GM12878 (cell line): Measurements from ENCODE around the gene TGFBR3. TPM values are rescaled to one million over a fixed set of nuclear protein-coding genes. Genes with fewer than 3 reads are reported as not detected.

Source experiments
- ATAC-seq: fragments of 200-7000 bp; cut with Tn5 transposase; 3 replicates; pipeline ENCODE4 v1.9.1; 2020; ENCODE audit warnings: mild to moderate bottlenecking, moderate library complexity
- BruUV-seq: library from RNA; stranded (reverse); fragments of 400-500 nt; replicated peaks from 2 replicates; lab custom pipeline; 2021; lab: Mats Ljungman, UMichigan
- CTCF ChIA-PET: fragments of 300-600 bp; sonication (Branson Sonifier 250); formaldehyde crosslinking; extraction: SDS; loops from one replicate; lab custom pipeline; 2021; ENCODE audit warnings: inconsistent platforms; lab: Yijun Ruan, JAX
- POLR2A ChIA-PET: fragments of 350-600 bp; formaldehyde crosslinking; extraction: SDS; loops from one replicate; lab custom pipeline; 2021; ENCODE audit warnings: inconsistent platforms; lab: Charles Lee
- RAD21 ChIA-PET: fragments of 300-600 bp; sonication (Branson Sonifier 250); formaldehyde crosslinking; loops from one replicate; lab custom pipeline; 2023; ENCODE audit warnings: antibody characterized with exemption; ENCODE audit not compliant: unreplicated experiment; lab: Charles Lee
- SMC1A ChIA-PET: fragments of 300-600 bp; sonication (Branson Sonifier 250); formaldehyde crosslinking; loops from one replicate; lab custom pipeline; 2023; ENCODE audit not compliant: unreplicated experiment, uncharacterized antibody; lab: Charles Lee
- DNase-seq: peaks from one replicate; pipeline ENCODE4 v3.0.0-alpha.2; 2011; ENCODE audit warnings: low read depth, low spot score
- FAIRE-seq: peaks from 3 replicates; lab custom pipeline; 2011; peaks lifted over from hg19 to GRCh38; lab: Jason Lieb, UNC
- H2AFZ ChIP-seq: 2 replicates; pipeline ENCODE4 v1.6.0; 2011; ENCODE audit warnings: low read depth, low read length, control low read depth; ENCODE audit not compliant: control insufficient read depth
- H3K27ac ChIP-seq: 2 replicates; pipeline ENCODE4 v1.5.1; 2011; ENCODE audit warnings: control low read depth; ENCODE audit not compliant: control insufficient read depth, insufficient read depth
- H3K27me3 ChIP-seq, 2 experiments: replicated peaks in 1 of 2; 2 replicates each; pipeline versions ENCODE4 v1.6.0 to v1.6.1; 2011; ENCODE audit warnings: low read length in 1 of 2; ENCODE audit not compliant: control insufficient read depth in 2 of 2, insufficient read depth in 2 of 2
- H3K36me3 ChIP-seq, 2 experiments: 2 replicates each; pipeline ENCODE4 v1.5.1; 2011; ENCODE audit warnings: low read length in 1 of 2; ENCODE audit not compliant: control insufficient read depth in 2 of 2, insufficient read depth in 2 of 2
- H3K4me1 ChIP-seq: 2 replicates; pipeline ENCODE4 v1.6.1; 2011; ENCODE audit warnings: mild to moderate bottlenecking, low read length, moderate library complexity, mixed read lengths; ENCODE audit not compliant: control insufficient read depth, insufficient read depth
- H3K4me2 ChIP-seq: 2 replicates; pipeline ENCODE4 v1.6.0; 2011; ENCODE audit warnings: control low read depth; ENCODE audit not compliant: control insufficient read depth, insufficient read depth
- H3K4me3 ChIP-seq: fragments of 200-600 bp; sonication (generic); 2 replicates; pipeline ENCODE4 v1.5.1; 2016
- H3K79me2 ChIP-seq: 2 replicates; pipeline ENCODE4 v1.6.0; 2011; ENCODE audit warnings: low read length; ENCODE audit not compliant: control insufficient read depth, insufficient read depth
- H3K9ac ChIP-seq: 2 replicates; pipeline ENCODE4 v1.8.0; 2011; ENCODE audit warnings: low read length, control low read depth, mixed read lengths; ENCODE audit not compliant: control insufficient read depth, insufficient read depth
- H3K9me3 ChIP-seq: replicated peaks from 3 replicates; pipeline ENCODE4 v1.5.1; 2011; ENCODE audit warnings: mild to moderate bottlenecking, low read length; ENCODE audit not compliant: control insufficient read depth, insufficient read depth
- H4K20me1 ChIP-seq: 2 replicates; pipeline ENCODE4 v1.6.0; 2011; ENCODE audit not compliant: control insufficient read depth, insufficient read depth
- CHD2 ChIP-seq: IDR thresholded peaks from 2 replicates; pipeline ENCODE4 v1.6.1; 2011; ENCODE audit warnings: low read depth, low read length, improper control_type of control experiment, borderline replicate concordance
- EED ChIP-seq: sonication (generic); IDR thresholded peaks from 2 replicates; pipeline ENCODE4 v1.6.1; 2016; ENCODE audit warnings: antibody characterized with exemption, low read depth
- ESRRA ChIP-seq: IDR thresholded peaks from 2 replicates; pipeline ENCODE4 v1.6.1; 2012; ENCODE audit warnings: mild to moderate bottlenecking, low read length, improper control_type of control experiment
- HCFC1 ChIP-seq: fragments of 150-350 bp; IDR thresholded peaks from 2 replicates; pipeline ENCODE4 v1.6.1; 2014; ENCODE audit warnings: low read length
- JUNB ChIP-seq: IDR thresholded peaks from 2 replicates; pipeline ENCODE4 v1.6.1; 2016; ENCODE audit warnings: antibody characterized with exemption, mild to moderate bottlenecking
- NFIC ChIP-seq: IDR thresholded peaks from 2 replicates; pipeline ENCODE4 v1.6.1; 2012; ENCODE audit warnings: low read depth, mild to moderate bottlenecking, inconsistent platforms, low read length, moderate library complexity
- POLR2AphosphoS2 ChIP-seq: IDR thresholded peaks from 2 replicates; pipeline ENCODE4 v1.6.1; 2011; ENCODE audit warnings: low read depth, mild to moderate bottlenecking, low read length, improper control_type of control experiment, moderate library complexity
- STAT3 ChIP-seq: IDR thresholded peaks from 2 replicates; pipeline ENCODE4 v1.6.1; 2011; ENCODE audit warnings: low read depth, low read length, improper control_type of control experiment
- ZNF207 ChIP-seq: fragments of 450-650 bp; IDR thresholded peaks from 2 replicates; pipeline ENCODE4 v1.6.1; 2014; ENCODE audit warnings: antibody characterized with exemption, mild to moderate bottlenecking, borderline replicate concordance
- ZNF217 ChIP-seq: fragments of 450-650 bp; IDR thresholded peaks from 2 replicates; pipeline ENCODE4 v1.6.1; 2017; ENCODE audit warnings: antibody characterized with exemption, mild to moderate bottlenecking
- WGBS: methylation state at CpG from one replicate; pipeline ENCODE4 v1.1.6; 2016; ENCODE audit warnings: low lambda C conversion rate; ENCODE audit not compliant: insufficient replicate concordance, insufficient coverage; ENCODE audit errors: missing lambda C conversion rate; 5-methylcytosine and 5-hydroxymethylcytosine counted together
- in situ Hi-C: fragments of 300-500 bp; cut with MboI; formaldehyde crosslinking; loops from 9 replicates; pipeline ENCODE4 v1.14.3; 2018; ENCODE audit warnings: mixed read lengths
- intact Hi-C: fragments of 100-400 bp; cut with micrococcal nuclease; formaldehyde crosslinking; loops from one replicate; pipeline ENCODE4 v1.14.2; 2022; ENCODE audit not compliant: unreplicated experiment
- polyA plus RNA-seq, 11 experiments: library from polyadenylated mRNA; depleted of rRNA in 4 of 11; unstranded in 6 of 11; stranded (reverse) in 5 of 11; fragments of >200 nt; fragmentation: Nextera tagmentation in 4 of 11; fragmentation: Illumina TruSeq in 1 of 11; extraction: Ambion mirVana in 4 of 11; extraction: Trizol in 1 of 11; gene quantifications; 1 replicate in 1 of 11; 2 replicates in 10 of 11; pipeline versions ENCODE4 v1.2.1 to v1.2.3, GENCODE V29; 2011 to 2016; ENCODE audit warnings: inconsistent platforms in 2 of 11, missing spikeins in 2 of 11, low read depth in 1 of 11
- total RNA-seq, 4 experiments: library from RNA; depleted of rRNA in 3 of 4; stranded (reverse); fragments of >200 nt in 3 of 4; fragmentation: Illumina TruSeq in 1 of 4; extraction: Trizol in 1 of 4; gene quantifications; 2 replicates each; pipeline versions ENCODE4 v1.2.1 to v1.2.3, GENCODE V29; 2013 to 2021

TGFBR3 gene
- total and polyA plus RNA-seq, 10 of the 15 experiments (the other 5 are each of a cell fraction or from before 2014, with no cell fraction given) = 2.7 to 16.5 (median 12.6) TPM

DNA sequence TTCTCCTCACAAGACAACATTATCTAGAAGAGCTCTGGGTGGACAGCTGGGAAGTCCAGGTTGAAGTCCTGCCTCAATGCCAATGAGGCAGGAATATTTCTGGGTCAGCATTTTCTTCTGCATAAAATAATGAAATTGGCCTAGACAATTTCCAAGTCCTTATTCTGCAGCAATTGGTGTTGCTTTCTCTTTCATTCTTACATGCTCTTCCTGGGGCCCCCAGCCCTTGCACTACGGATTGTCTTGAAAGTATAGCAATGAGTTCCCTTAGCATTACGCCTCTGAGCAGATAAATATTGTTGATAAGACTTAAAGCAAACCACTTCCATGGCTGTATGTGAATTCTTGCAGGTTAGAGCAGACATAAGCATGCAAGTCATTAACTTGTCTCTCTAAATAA, 188.5 kb downstream of the TGFBR3 start:
- no peak overlapping the region for H3K27ac ChIP-seq
- TF ChIP-seq CHD2 (no peak), EED (peak; percentile 47; the same call in 1 of the 2 replicates), POLR2AphosphoS2 (no peak), HCFC1 (no peak), NFIC (peak; percentile 29; the same call in 1 of the 2 replicates), JUNB (peak; percentile 88)
- TF ChIP-seq, all 136 proteins: peak for 3
- 2% methylated on average over 2 of the region's 2 CpGs for WGBS

DNA sequence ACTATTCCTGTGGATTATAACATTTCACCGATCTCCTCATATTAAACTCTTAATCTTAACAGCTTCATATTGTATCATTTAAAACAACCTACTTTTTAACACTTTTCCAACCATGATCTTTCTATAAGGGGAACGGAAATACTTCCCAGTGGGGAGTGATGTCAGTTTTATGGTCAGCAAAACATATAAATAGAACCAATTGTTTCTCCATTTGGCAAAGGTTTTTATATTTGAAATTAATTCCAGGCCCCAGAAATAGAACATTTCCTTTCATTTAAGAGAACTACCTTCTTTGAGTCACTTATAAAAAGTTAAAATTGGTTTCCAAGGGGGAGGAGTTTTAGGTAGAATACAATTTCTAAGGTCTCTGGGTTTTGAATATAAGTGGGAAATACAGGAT, 189.6 kb downstream of the TGFBR3 start:
- H3K36me3 ChIP-seq = no peaks in the 10 kb centered on the region; a peak in 1 of 4 replicates
- POLR2A ChIA-PET = no interaction called here

More for the DNA sequence above, 188.5 kb downstream of the TGFBR3 start:
- Histone ChIP-seq H3K9ac (no peak overlapping the region), H3K27me3 (no peaks in the 10 kb centered on the region), H3K4me3 (peak overlapping the region; percentile 18; the same call in 1 of the 2 replicates), H3K4me2 (peak overlapping the region; percentile 62), H4K20me1 (no peaks in the 10 kb centered on the region), H3K9me3 (no peaks in the 10 kb centered on the region), H3K36me3 (no peaks in the 10 kb centered on the region; a peak in 1 of 4 replicates), H3K4me1 (peaks cover 12% of the 10 kb centered on the region; the same call in 1 of the 2 replicates), H2AFZ (peak overlapping the region; percentile 76), H3K79me2 (no peaks in the 10 kb centered on the region)
- ChIA-PET CTCF (interaction anchor here (1.6 kb wide), 1 partner anchor 12 kb away, joined by 10 read pairs; no protein-coding TSS in a partner anchor), RAD21 (no interaction called here), SMC1A (interaction anchor here (0.9 to 1.0 kb wide), 2 partner anchors 13 to 193 kb away, joined by 3 read pairs; no protein-coding TSS in a partner anchor), POLR2A (no interaction called here)
- DNase-seq (peak; percentile 24), FAIRE-seq (peak; percentile 74), ATAC-seq (peak; percentile 90)
- intact Hi-C loops (no loop called here), in situ Hi-C loops (no loop called here)
- BruUV-seq = no TSS peak

More for the DNA sequence above, 189.6 kb downstream of the TGFBR3 start:
- H3K79me2 ChIP-seq = no peaks in the 10 kb centered on the region
- FAIRE-seq (no peak), ATAC-seq (no peak), DNase-seq (no peak)
- no peak overlapping the region for H2AFZ ChIP-seq
- WGBS = 96% methylated on average over 2 of the region's 2 CpGs
- ChIA-PET SMC1A (interaction anchor here (0.9 kb wide), 1 partner anchor 14 kb away, joined by 3 read pairs; no protein-coding TSS in a partner anchor), RAD21 (no interaction called here), CTCF (interaction anchor here (1.6 kb wide), 1 partner anchor 13 kb away, joined by 10 read pairs; no protein-coding TSS in a partner anchor)
- H3K4me2 ChIP-seq = no peak overlapping the region
- BruUV-seq = no TSS peak
- intact Hi-C loops (no loop called here), in situ Hi-C loops (no loop called here)
- H3K9ac ChIP-seq = no peak overlapping the region
- H3K27ac ChIP-seq = no peak overlapping the region
- peaks cover 12% of the 10 kb centered on the region; the same call in 1 of the 2 replicates for H3K4me1 ChIP-seq
- H3K27me3 ChIP-seq = no peaks in the 10 kb centered on the region
- no peaks in the 10 kb centered on the region for H3K9me3 ChIP-seq
- H4K20me1 ChIP-seq = no peaks in the 10 kb centered on the region
- H3K4me3 ChIP-seq = no peak overlapping the region
- TF ChIP-seq ZNF217 (no peak), ZNF207 (no peak), STAT3 (no peak), ESRRA (no peak)
